Skeletal muscle cell (primary cell): ENCODE data around the gene NANOG.
A peak's percentile ranks its signal among the peaks of the same experiment; 100 is the strongest.
"Not testable (repeated sequence)": the region's sequence is repeated elsewhere in the genome, so short reads cannot be mapped to it uniquely, and the experiment has no call there.

Source experiments
- DNase-seq: peaks from one replicate; pipeline ENCODE4 v3.0.0-alpha.2; 2010; ENCODE audit warnings: low read depth
- H3K4me3 ChIP-seq: 2 replicates; pipeline ENCODE4 v1.5.1; 2011; ENCODE audit warnings: low read depth, mild to moderate bottlenecking, control low read depth, low read length, moderate library complexity

The NANOG gene

DNA sequence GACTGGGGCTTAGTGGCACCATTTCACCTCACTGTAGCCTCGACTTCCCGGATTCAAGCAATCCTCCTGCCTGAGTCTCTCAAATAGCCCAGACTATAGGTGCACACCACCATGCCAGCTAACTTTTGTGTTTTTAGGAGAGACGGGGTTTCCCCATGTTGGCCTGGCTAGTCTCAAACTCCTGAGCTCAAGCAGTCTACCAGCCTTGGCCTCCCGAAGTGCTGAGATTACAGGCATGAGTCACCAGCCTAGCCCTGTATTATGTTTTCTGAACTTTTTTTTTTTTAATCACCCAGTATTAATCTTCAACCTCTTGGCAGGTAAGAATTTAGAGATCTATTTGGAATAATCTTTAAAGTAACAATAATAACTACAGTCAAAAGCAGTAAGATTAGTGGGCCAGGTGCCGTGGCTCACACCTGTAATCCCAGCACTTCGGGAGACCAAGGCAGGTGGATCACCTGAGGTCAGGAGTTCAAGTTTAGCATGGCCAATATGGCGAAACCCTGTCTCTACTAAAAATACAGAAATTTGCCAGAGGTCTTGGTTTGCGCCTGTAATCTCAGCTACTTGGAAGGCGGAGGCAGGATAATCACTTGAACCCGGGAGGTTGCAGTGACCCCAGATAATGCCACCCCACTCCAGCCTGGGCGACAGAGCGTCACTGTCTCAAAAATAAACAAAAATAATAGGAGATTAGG is 8.6 kb downstream of the NANOG start:
- H3K4me3 ChIP-seq = no peak overlapping the region
- DNase-seq = no peak

DNA sequence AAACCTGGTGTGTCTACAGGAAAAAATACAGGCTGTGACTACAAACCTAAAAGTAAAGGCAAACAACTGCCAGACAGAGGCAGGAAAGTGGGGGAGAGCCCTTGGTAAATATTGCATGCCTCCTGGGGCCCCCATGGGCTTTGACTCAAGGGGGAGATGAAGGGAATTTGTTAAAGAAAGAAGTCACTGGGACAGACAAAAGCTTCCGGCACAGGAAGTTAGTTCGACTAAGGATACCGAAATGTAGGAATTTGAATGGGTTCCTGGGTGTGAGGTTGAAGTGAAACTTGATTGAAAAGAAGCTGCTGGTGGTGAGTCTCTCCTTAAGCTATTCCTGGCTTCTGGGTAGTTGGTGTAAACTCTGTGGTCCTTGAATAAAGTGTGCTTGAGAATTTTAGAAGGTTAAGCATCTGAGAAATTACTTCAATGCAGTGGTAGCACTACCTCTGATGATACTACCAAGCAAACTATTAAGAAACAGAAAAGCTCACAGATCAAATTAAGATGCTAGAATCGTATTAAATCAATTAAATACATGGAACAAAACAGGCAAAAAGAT is 9.6 kb downstream of the NANOG start:
- DNase-seq, H3K4me3 ChIP-seq: not testable (repeated sequence)

GRCh38 chr12:7801460-7801859 is 12.3 kb downstream of the NANOG start:
- H3K4me3 ChIP-seq = no peak overlapping the region

GRCh38 chr12:7806319-7806718 is 17.1 kb downstream of the NANOG start:
- H3K4me3 ChIP-seq, DNase-seq: not testable (repeated sequence)

More at GRCh38 chr12:7801460-7801859, 12.3 kb downstream of the NANOG start:
- no peak for DNase-seq

GRCh38 chr12:7806863-7807487 is 17.8 kb downstream of the NANOG start:
- H3K4me3 ChIP-seq = no peak overlapping the region
- peak; percentile 11 for DNase-seq

GRCh38 chr12:7825754-7826153 is 36.6 kb downstream of the NANOG start:
- not testable (repeated sequence) for DNase-seq, H3K4me3 ChIP-seq

- not testable (repeated sequence) for DNase-seq, H3K4me3 ChIP-seq
Observed at GRCh38 chr12:7829737-7830136, 40.5 kb downstream of the NANOG start.

GRCh38 chr12:7832059-7832696 is 43.0 kb downstream of the NANOG start:
- DNase-seq = peak; percentile 34
- H3K4me3 ChIP-seq = no peak overlapping the region

GRCh38 chr12:7833201-7833600 is 44.0 kb downstream of the NANOG start:
- H3K4me3 ChIP-seq = not testable (repeated sequence)

GRCh38 chr12:7833831-7834230 is 44.6 kb downstream of the NANOG start:
- no peak for DNase-seq
- H3K4me3 ChIP-seq = no peak overlapping the region

More at GRCh38 chr12:7833201-7833600, 44.0 kb downstream of the NANOG start:
- DNase-seq = not testable (repeated sequence)

- DNase-seq = no peak
- no peak overlapping the region for H3K4me3 ChIP-seq
Observed at GRCh38 chr12:7834701-7835100, 45.5 kb downstream of the NANOG start.

- no peak for DNase-seq
- no peak overlapping the region for H3K4me3 ChIP-seq
Observed at GRCh38 chr12:7835116-7835515, 45.9 kb downstream of the NANOG start.

DNA sequence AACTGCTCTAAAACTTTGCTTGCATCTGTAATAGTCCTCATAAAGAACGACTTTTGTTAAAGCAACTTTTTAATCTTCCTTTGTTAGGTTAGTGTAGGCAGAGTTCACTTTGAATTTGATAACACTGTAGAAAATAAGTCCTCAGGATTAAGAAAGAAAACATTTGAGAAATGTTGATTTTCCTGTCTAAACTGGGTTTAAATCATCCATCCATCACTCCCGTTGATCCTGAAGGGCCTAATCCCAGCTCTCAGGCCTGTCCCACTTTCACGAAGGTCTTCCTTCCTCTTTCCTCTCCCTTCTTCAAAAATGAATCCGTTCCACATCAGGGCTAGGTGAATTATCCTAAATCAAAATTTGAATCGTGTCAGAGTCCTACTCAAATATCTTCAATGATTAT is 46.6 kb downstream of the NANOG start:
- no peak for DNase-seq
- no peak overlapping the region for H3K4me3 ChIP-seq

DNA sequence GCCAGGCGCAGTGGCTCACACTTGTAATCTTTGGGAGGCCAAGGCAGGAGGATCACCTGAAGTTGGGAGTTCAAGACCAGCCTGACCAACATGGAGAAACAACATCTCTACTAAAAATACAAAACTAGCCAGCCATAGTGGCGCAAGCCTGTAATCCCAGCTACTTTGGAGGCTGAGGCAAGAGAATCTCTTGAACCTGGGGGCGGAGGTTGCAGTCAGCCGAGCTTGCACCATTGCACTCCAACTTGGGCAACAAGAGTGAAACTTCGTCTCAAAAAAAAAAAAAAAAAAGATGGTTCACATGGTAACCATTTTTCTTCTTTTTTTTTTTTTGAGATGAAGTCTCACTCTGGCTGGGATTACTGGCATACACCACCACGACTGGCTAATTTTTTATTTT is 48.2 kb downstream of the NANOG start:
- DNase-seq = no peak
- H3K4me3 ChIP-seq = no peak overlapping the region

GRCh38 chr12:7839226-7839625 is 50.0 kb downstream of the NANOG start:
- not testable (repeated sequence) for DNase-seq, H3K4me3 ChIP-seq

DNA sequence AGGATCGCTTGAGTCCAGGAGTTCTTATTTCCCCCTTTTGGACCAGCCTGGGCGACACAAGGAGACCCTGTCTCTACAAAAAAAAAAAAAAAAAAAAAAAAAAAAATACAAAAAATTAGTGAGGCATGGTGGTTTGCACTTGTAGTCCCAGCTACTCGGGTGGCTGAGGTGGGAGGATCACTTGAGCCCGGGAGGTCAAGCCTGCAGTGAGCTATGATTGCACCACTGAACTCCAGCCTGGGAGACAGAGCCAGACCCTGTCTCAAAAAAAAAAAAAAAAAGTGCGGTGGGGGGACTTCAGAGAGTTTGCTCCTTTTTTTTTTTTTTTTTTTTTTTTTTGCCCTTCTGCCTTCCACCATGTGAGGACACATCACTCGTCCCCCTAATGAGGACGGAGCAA is 50.6 kb downstream of the NANOG start:
- not testable (repeated sequence) for H3K4me3 ChIP-seq, DNase-seq

DNA sequence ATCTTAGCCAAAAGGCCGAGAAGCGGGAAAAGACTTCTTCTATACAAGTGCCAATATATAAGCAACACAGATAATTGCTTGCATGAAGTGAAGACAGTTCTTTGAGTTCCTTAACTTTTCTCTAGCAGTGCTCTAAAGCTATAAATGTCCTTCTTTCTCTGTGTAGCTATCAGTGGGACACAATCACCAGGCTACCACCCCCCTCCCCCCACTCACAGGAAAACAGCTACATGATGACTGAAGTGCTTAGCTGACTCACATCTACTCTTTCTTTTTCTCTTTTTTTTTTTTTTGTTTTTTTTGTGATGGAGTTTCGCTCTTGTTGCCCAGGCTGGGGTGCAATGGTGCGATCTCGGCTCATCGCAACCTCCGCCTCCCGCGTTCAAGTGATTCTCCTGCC is 53.2 kb downstream of the NANOG start:
- H3K4me3 ChIP-seq, DNase-seq: not testable (repeated sequence)

- DNase-seq, H3K4me3 ChIP-seq: not testable (repeated sequence)
Observed at GRCh38 chr12:7843149-7843548, 53.9 kb downstream of the NANOG start.

DNA sequence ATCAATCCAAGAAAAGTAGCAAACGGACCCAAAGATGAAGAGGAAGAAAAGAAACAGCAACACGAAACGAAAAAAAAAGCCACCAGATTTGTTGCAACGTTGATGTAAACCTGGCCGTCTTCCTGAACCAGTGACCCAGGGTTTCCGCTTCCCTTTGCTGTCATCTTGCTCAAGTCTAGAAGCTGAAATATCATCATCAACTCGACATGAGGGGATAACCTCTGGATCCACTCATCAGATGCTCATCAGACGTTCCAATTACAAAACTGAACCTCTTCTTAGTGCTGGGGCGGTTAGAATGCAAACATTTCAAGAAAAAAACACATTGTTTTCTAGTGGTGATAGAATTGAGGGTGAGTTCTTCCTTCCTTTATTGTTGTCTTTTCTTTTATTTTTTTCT is 54.4 kb downstream of the NANOG start:
- not testable (repeated sequence) for H3K4me3 ChIP-seq

DNA sequence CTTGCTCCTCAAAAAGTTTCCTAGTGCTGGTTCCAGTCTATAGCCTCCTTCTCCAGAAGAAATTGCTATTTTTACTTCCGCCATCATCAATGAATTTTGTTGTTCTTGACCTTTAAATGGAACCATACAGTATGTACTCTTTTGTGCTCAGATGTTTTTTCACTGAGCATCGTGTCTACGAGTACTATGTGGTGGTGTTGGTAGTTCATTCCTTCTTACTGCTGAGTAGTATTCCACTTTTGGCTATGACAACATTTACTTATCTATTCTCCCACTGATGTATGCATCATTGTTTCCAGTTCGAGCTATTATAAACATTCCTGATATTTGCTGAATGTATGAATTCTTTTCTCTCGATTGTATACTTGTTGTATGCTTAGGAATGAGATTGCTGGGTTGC is 54.9 kb downstream of the NANOG start:
- no peak for DNase-seq
- H3K4me3 ChIP-seq = no peak overlapping the region

More for the DNA sequence above, 54.4 kb downstream of the NANOG start:
- not testable (repeated sequence) for DNase-seq
